B cell (primary cell): ENCODE results near the gene ARL4A. TPM values are rescaled to one million over a fixed set of nuclear protein-coding genes. Genes with fewer than 3 reads are reported as not detected.

Experiments used
- ATAC-seq: fragments of 200-7000 bp; cut with Tn5 transposase; one replicate; pipeline ENCODE4 v1.10.0; 2021; ENCODE audit warnings: low read depth, mild to moderate bottlenecking, moderate number of reproducible peaks, moderate library complexity
- CTCF ChIA-PET: fragments of 350-600 bp; sonication (Branson Sonifier 250); formaldehyde crosslinking; loops from one replicate; lab custom pipeline; 2021; ENCODE audit warnings: antibody characterized with exemption, inconsistent platforms; lab: Charles Lee
- POLR2A ChIA-PET: fragments of 350-600 bp; sonication (Branson Sonifier 250); formaldehyde crosslinking; loops from one replicate; lab custom pipeline; 2021; ENCODE audit warnings: antibody characterized with exemption; lab: Charles Lee
- DNase-seq: peaks from one replicate; pipeline ENCODE4 v3.0.0; 2013
- H2AFZ ChIP-seq: 2 replicates; pipeline ENCODE4 v1.6.1; 2012; ENCODE audit warnings: mild to moderate bottlenecking, low read depth, low read length; ENCODE audit not compliant: insufficient read depth, poor library complexity, severe bottlenecking
- H3K27ac ChIP-seq, 2 donors: 1 replicate in 1 of 2; 2 replicates in 1 of 2; pipeline ENCODE4 v1.5.1; 2012 to 2013; ENCODE audit warnings: low read length in 2 of 2, mild to moderate bottlenecking in 2 of 2, moderate library complexity in 1 of 2
- H3K27me3 ChIP-seq, 4 experiments: fragments of 200-600 bp in 1 of 4; sonication (generic) in 1 of 4; replicated peaks in 1 of 4; 1 replicate in 2 of 4; 2 replicates in 2 of 4; pipeline versions ENCODE4 v1.6.1 to v1.7.0; 2013 to 2016; ENCODE audit warnings: low read length in 3 of 4, mild to moderate bottlenecking in 2 of 4, mixed read lengths in 1 of 4, moderate library complexity in 1 of 4; ENCODE audit not compliant: insufficient read depth in 4 of 4, control insufficient read depth in 3 of 4; ENCODE audit errors: control extremely low read depth in 1 of 4
- H3K36me3 ChIP-seq, 2 experiments: replicated peaks in 1 of 2; 1 replicate in 1 of 2; 2 replicates in 1 of 2; pipeline versions ENCODE4 v1.6.1 to v1.7.1; 2013; ENCODE audit warnings: low read length in 1 of 2; ENCODE audit not compliant: insufficient read depth in 2 of 2, control insufficient read depth in 1 of 2; ENCODE audit errors: control extremely low read depth in 1 of 2, extremely low read depth in 1 of 2
- H3K4me1 ChIP-seq, 2 donors: fragments of 200-600 bp in 1 of 2; sonication (generic) in 1 of 2; 1 replicate in 1 of 2; 2 replicates in 1 of 2; pipeline versions ENCODE4 v1.5.1 to v1.6.1; 2013 to 2017; ENCODE audit warnings: low read length in 2 of 2; ENCODE audit not compliant: control insufficient read depth in 2 of 2, insufficient read depth in 2 of 2
- H3K4me2 ChIP-seq: replicated peaks from 2 replicates; pipeline ENCODE3; 2012; ENCODE audit warnings: mild to moderate bottlenecking, low read depth, low read length; ENCODE audit not compliant: poor library complexity, severe bottlenecking
- H3K4me3 ChIP-seq, 5 experiments: fragments of 200-600 bp in 1 of 5; sonication (generic) in 1 of 5; 1 replicate in 3 of 5; 2 replicates in 2 of 5; pipeline versions ENCODE4 v1.5.1 to v1.7.0; 2011 to 2016; ENCODE audit warnings: low read length in 4 of 5, mild to moderate bottlenecking in 4 of 5, low read depth in 2 of 5, control low read depth in 1 of 5, moderate library complexity in 1 of 5; ENCODE audit not compliant: insufficient read depth in 1 of 5; ENCODE audit errors: control extremely low read depth in 1 of 5, extremely low read depth in 1 of 5
- H3K79me2 ChIP-seq: fragments of 200-600 bp; sonication (generic); one replicate; pipeline ENCODE4 v1.6.0; 2016; ENCODE audit warnings: low read length; ENCODE audit not compliant: control insufficient read depth, insufficient read depth
- H3K9ac ChIP-seq: fragments of 200-600 bp; sonication (generic); 2 replicates; pipeline ENCODE4 v1.6.1; 2017; ENCODE audit warnings: mild to moderate bottlenecking, low read length, moderate library complexity
- H3K9me3 ChIP-seq, 3 donors: one replicate each; pipeline versions ENCODE4 v1.6.1 to v1.7.1; 2013; ENCODE audit warnings: low read length in 2 of 3; ENCODE audit not compliant: control insufficient read depth in 2 of 3, insufficient read depth in 1 of 3; ENCODE audit errors: control extremely low read depth in 1 of 3
- H4K20me1 ChIP-seq: 2 replicates; pipeline ENCODE4 v1.6.0; 2012; ENCODE audit warnings: mild to moderate bottlenecking, low read length; ENCODE audit not compliant: insufficient read depth, control insufficient read depth, poor library complexity, severe bottlenecking
- H3K27ac Mint-ChIP-seq: one replicate; pipeline ENCODE4 v1.8.0; 2021; ENCODE audit warnings: mixed read lengths
- H3K27me3 Mint-ChIP-seq: one replicate; pipeline ENCODE4 v1.8.0; 2021; ENCODE audit warnings: mixed read lengths
- H3K4me1 Mint-ChIP-seq: one replicate; pipeline ENCODE4 v1.8.0; 2021; ENCODE audit warnings: mixed read lengths
- H3K4me3 Mint-ChIP-seq: one replicate; pipeline ENCODE4 v1.8.0; 2021; ENCODE audit warnings: mixed read lengths
- H3K9me3 Mint-ChIP-seq: one replicate; pipeline ENCODE4 v1.8.0; 2022; ENCODE audit warnings: mixed read lengths; ENCODE audit not compliant: insufficient read depth
- EZH2 ChIP-seq: IDR thresholded peaks from 2 replicates; pipeline ENCODE4 v1.6.1; 2012; ENCODE audit warnings: borderline replicate concordance, low read depth, mild to moderate bottlenecking, moderate library complexity, low read length; ENCODE audit not compliant: insufficient read depth, poor library complexity, severe bottlenecking
- WGBS: methylation state at CpG from one replicate; pipeline ENCODE4 v1.1.5; 2013; ENCODE audit warnings: missing lambda C conversion rate; ENCODE audit not compliant: insufficient coverage; 5-methylcytosine and 5-hydroxymethylcytosine counted together
- intact Hi-C: fragments of 100-400 bp; cut with micrococcal nuclease; formaldehyde crosslinking; loops from one replicate; pipeline ENCODE4 v1.10.0; 2022
- polyA plus RNA-seq: library from polyadenylated mRNA; depleted of rRNA; stranded (reverse); fragments of >200 nt; gene quantifications from 2 replicates; pipeline ENCODE4 v1.2.3, GENCODE V29; 2012
- total RNA-seq, 2 donors: library from RNA; stranded (reverse); fragments of 120-200 nt in 1 of 2; gene quantifications; 1 replicate in 1 of 2; 2 replicates in 1 of 2; pipeline versions ENCODE4 v1.2.3 to v1.2.4, GENCODE V29; 2013 to 2022
- TF ChIP-seq, protein P1 (sequence below): fragments of 200-600 bp; IDR thresholded peaks from one replicate; pipeline ENCODE4 v1.8.0; 2022; ENCODE audit warnings: antibody characterized with exemption, mild to moderate bottlenecking

Gene ARL4A
- total and polyA plus RNA-seq, 2 donors (not counting 1 experiment from before 2014, with no cell fraction given): 14.2 to 100 TPM

DNA sequence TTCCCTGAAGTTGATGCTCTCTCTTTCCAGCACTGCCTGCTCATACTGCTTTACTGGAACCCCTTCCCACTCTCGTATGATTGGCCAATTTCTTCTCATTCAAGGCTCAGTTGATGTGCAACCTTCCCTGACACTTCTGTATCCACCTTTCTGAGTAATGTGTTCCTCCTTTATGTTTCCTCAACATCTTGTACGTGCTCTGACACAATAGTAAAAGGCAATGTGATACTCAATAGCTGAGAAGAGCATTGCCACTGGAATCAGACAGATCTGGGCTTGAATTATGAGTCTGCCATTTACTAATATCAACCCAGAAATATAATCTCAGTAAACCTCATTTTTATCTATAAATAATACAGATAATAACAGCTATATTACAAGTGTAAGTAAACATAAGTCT, 34.7 kb downstream of the ARL4A start:
- no peak overlapping the region for H3K4me3 Mint-ChIP-seq
- no peak overlapping the region for H2AFZ ChIP-seq

DNA sequence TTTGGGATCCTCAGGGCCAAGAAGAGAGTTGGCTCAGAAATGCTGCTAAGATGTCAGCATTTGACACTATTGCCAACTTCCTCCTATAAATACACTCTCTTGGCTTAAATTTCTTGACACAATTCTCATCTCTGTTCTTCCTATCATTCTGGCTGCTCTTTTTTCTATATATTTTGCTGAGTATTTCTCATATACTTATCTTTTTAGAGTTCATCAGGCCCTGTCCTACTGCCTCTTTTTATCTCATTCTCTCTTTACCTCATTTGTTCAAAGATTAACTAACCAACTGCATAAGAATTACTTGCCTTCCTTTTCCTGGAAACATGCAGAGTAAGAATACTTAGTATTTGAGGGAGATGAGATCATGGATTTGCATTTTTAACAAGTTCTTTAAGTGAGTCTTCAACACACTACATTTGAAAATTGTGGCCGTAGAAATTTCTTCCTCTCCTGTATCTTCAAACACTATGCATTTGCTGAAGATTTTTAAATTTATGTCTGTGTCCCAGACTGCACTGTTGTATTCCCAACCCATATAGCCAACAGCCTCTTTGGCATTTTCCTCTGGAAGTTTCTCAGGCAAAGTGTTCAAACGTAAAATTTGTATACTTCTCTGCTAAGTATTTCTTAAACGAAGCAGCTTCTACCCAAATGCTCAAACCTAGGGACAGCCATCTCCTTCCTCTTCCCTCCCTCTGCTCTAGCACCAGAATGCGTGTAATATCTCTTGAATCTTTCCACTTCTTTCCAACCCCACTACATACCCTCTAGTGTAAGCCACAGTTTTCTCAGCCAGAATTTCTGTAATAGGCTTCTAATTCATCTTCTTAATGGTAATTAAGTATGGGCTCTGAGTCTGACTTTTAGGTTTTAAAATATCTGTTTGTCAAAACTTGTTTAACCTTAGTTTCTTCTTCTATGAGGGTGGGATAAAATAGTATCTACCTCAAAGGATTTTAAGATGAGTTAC, 35.5 kb downstream of the ARL4A start:
- ChIA-PET POLR2A (no interaction called here), CTCF (no interaction called here)
- 89% methylated on average over 4 of the region's 4 CpGs for WGBS
- H3K27ac Mint-ChIP-seq: no peak overlapping the region
- no peak overlapping the region for H2AFZ ChIP-seq
- H3K27me3 Mint-ChIP-seq: no peaks in the 10 kb centered on the region
- no peak for DNase-seq
- no peak for ATAC-seq
- no peak overlapping the region for H3K9ac ChIP-seq
- H3K27ac ChIP-seq: no peak overlapping the region
- no peak for TF ChIP-seq EZH2
- TF ChIP-seq, protein P1, sequence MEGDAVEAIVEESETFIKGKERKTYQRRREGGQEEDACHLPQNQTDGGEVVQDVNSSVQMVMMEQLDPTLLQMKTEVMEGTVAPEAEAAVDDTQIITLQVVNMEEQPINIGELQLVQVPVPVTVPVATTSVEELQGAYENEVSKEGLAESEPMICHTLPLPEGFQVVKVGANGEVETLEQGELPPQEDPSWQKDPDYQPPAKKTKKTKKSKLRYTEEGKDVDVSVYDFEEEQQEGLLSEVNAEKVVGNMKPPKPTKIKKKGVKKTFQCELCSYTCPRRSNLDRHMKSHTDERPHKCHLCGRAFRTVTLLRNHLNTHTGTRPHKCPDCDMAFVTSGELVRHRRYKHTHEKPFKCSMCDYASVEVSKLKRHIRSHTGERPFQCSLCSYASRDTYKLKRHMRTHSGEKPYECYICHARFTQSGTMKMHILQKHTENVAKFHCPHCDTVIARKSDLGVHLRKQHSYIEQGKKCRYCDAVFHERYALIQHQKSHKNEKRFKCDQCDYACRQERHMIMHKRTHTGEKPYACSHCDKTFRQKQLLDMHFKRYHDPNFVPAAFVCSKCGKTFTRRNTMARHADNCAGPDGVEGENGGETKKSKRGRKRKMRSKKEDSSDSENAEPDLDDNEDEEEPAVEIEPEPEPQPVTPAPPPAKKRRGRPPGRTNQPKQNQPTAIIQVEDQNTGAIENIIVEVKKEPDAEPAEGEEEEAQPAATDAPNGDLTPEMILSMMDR: no peak
- peaks cover 0 to 3% (median 0%) of the 10 kb centered on the region in 3 donors for H3K9me3 ChIP-seq
- H3K27me3 ChIP-seq: no peaks in the 10 kb centered on the region
- no peak overlapping the region for H3K4me2 ChIP-seq
- no peaks in the 10 kb centered on the region for H3K79me2 ChIP-seq
- no peaks in the 10 kb centered on the region for H3K9me3 Mint-ChIP-seq
- H3K4me1 Mint-ChIP-seq: no peaks in the 10 kb centered on the region
- no peaks in the 10 kb centered on the region for H3K4me1 ChIP-seq
- intact Hi-C loops: no loop called here
- no peak overlapping the region for H3K4me3 Mint-ChIP-seq
- H3K36me3 ChIP-seq: no peaks in the 10 kb centered on the region
- H3K4me3 ChIP-seq: no peak overlapping the region
- no peaks in the 10 kb centered on the region for H4K20me1 ChIP-seq

More for the DNA sequence above, 34.7 kb downstream of the ARL4A start:
- Histone ChIP-seq H3K9ac (no peak overlapping the region), H3K27ac (no peak overlapping the region), H3K9me3 (peaks cover 0 to 3% (median 0%) of the 10 kb centered on the region in 3 donors), H4K20me1 (no peaks in the 10 kb centered on the region), H3K36me3 (no peaks in the 10 kb centered on the region), H3K27me3 (no peaks in the 10 kb centered on the region), H3K4me1 (no peaks in the 10 kb centered on the region), H3K4me2 (no peak overlapping the region), H3K4me3 (no peak overlapping the region), H3K79me2 (no peaks in the 10 kb centered on the region)
- TF ChIP-seq, protein P1: no peak
- TF ChIP-seq EZH2: no peak
- no peaks in the 10 kb centered on the region for H3K9me3 Mint-ChIP-seq
- DNase-seq (no peak), ATAC-seq (no peak)
- ChIA-PET POLR2A (no interaction called here), CTCF (no interaction called here)
- H3K4me1 Mint-ChIP-seq: no peaks in the 10 kb centered on the region
- intact Hi-C loops: no loop called here
- no peak overlapping the region for H3K27ac Mint-ChIP-seq
- WGBS: no CpG with 5 or more reads among the region's 2 CpGs
- peaks cover 1% of the 10 kb centered on the region for H3K27me3 Mint-ChIP-seq
